GM12875 (cell line): Measurements from ENCODE around the gene IWS1.
"Not testable (repeated sequence)": the region's sequence is repeated elsewhere in the genome, so short reads cannot be mapped to it uniquely, and the experiment has no call there.

Experiments used
- H3K4me3 ChIP-seq: one replicate; pipeline ENCODE4 v1.5.1; 2011; ENCODE audit warnings: low read depth, low read length, control low read depth
- CTCF ChIP-seq: IDR thresholded peaks from 2 replicates; pipeline ENCODE4 v1.5.1; 2011; ENCODE audit warnings: low read depth, mild to moderate bottlenecking, control low read depth, inconsistent platforms, low read length, moderate library complexity, borderline replicate concordance; ENCODE audit not compliant: insufficient read depth

IWS1 gene

GRCh38 chr2:127525691-127526131 lies 578 bp downstream of the IWS1 start:
- H3K4me3 ChIP-seq = peak overlapping the region; percentile 78
- TF ChIP-seq CTCF = no peak

- H3K4me3 ChIP-seq = not testable (repeated sequence)
Measured at GRCh38 chr2:127524198-127524834, 2.0 kb downstream of the IWS1 start.

- H3K4me3 ChIP-seq = no peak overlapping the region
- no peak for TF ChIP-seq CTCF
Measured at GRCh38 chr2:127523269-127523939, 2.9 kb downstream of the IWS1 start.

- no peak overlapping the region for H3K4me3 ChIP-seq
- TF ChIP-seq CTCF = no peak
Measured at GRCh38 chr2:127520424-127520823, 5.9 kb downstream of the IWS1 start.

- no peak overlapping the region for H3K4me3 ChIP-seq
- TF ChIP-seq CTCF = no peak
Measured at GRCh38 chr2:127517465-127517864, 8.8 kb downstream of the IWS1 start.

- no peak for TF ChIP-seq CTCF
- H3K4me3 ChIP-seq = no peak overlapping the region
Measured at GRCh38 chr2:127516041-127516762, 10.1 kb downstream of the IWS1 start.

GRCh38 chr2:127515383-127515915 lies 10.8 kb downstream of the IWS1 start:
- no peak for TF ChIP-seq CTCF
- no peak overlapping the region for H3K4me3 ChIP-seq
